ENCODE data around the gene PCSK5.

- TF ChIP-seq CTCF (optimal IDR thresholded peaks at IDR 0.05 in 1 of 3, IDR thresholded peaks at IDR 0.05 in 1 of 3, conservative IDR thresholded peaks at IDR 0.05 in 1 of 3; ENCODE audit: extremely low read depth in 1 of 3, insufficient read depth in 2 of 3, low read length in 3 of 3) (no peak), EZH2 (IDR thresholded peaks at IDR 0.05; ENCODE audit: low read length) (no peak)
Observed at GRCh38 chr9:76390656-76391055, 500.2 kb downstream of the PCSK5 start.
